Right atrium auricular region (tissue), 2 donors: Measurements from ENCODE around the gene COL12A1. TPM values are rescaled to one million over a fixed set of nuclear protein-coding genes. Genes with fewer than 3 reads are reported as not detected.
A peak's percentile ranks its signal among the peaks of the same experiment; 100 is the strongest.

Experiments used
- DNase-seq: peaks from one replicate; pipeline ENCODE4 v3.0.0-alpha.2; 2019; ENCODE audit warnings: low spot score
- H3K27ac ChIP-seq, 2 donors: fragments of 200-600 bp; sonication (generic); 1 replicate in 1 of 2; 2 replicates in 1 of 2; pipeline ENCODE4 v1.5.1; 2016 to 2019
- H3K27me3 ChIP-seq, 2 donors: fragments of 200-600 bp; sonication (generic); one replicate each; pipeline versions ENCODE4 v1.5.1 to v1.6.0; 2017 to 2019
- H3K36me3 ChIP-seq: fragments of 200-600 bp; sonication (generic); one replicate; pipeline ENCODE4 v1.5.1; 2016
- H3K4me1 ChIP-seq, 2 donors: fragments of 200-600 bp; sonication (generic); one replicate each; pipeline versions ENCODE4 v1.5.1 to v1.6.0; 2017 to 2019
- H3K4me3 ChIP-seq, 2 donors: fragments of 200-600 bp; sonication (generic); 1 replicate in 1 of 2; 2 replicates in 1 of 2; pipeline ENCODE4 v1.5.1; 2017 to 2019; ENCODE audit warnings: mild to moderate bottlenecking in 1 of 2, moderate library complexity in 1 of 2
- H3K9me3 ChIP-seq, 2 donors: fragments of 200-600 bp; sonication (generic); one replicate each; pipeline ENCODE4 v1.5.1; 2019
- total RNA-seq, 2 donors: library from RNA; depleted of rRNA; stranded (reverse); fragments of >200 nt; gene quantifications; one replicate each; pipeline ENCODE4 v1.1.0, GENCODE V29; 2016
- TF ChIP-seq, protein P1 (sequence below), 2 donors: fragments of 200-600 bp; sonication (generic); IDR thresholded peaks; one replicate each; pipeline ENCODE4 v1.5.1; 2019; ENCODE audit warnings: antibody characterized with exemption in 2 of 2

The COL12A1 gene
- total RNA-seq, 2 donors from 2014 or later = 28.6 to 29.7 TPM

DNA sequence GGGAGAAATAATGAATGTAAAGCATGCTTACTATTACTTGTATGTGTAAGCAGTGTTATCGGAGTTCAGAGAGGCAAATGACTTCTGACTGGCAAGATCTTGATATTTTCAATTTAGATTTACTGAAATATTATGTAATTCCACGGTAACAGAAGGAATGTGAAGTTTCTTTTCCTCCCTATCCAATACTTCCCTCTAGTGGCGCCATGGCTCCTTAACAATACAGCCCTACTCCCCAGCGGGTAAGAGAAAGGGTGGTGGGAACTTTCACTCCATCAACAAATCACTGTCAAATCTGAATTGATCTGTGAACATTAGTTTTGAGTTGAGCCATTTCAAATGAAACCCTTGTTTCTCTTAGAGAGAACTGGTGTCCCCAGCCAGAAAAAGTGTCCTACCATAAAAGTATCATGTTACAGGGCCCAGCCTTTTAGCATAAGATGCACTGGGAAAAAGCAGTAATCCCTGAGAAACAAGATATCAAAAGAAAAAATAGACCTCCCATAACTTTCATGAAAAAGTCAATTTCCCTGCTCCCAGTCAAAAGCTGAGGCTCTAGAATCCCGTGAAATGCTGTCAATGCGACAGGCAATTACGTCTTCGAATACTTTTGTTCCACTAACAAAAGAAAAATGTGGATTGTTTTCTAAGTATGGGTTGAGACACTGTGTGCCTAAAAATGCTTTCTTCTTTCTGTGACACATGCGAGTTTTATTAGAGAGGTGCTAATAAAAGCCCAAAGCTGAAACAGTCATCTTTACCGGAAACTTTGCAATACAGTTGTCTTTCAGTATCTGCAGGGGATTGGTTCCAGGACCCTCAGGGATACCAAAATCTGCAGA is 24.9 kb upstream of the COL12A1 start:
- Histone ChIP-seq H3K4me3 (no peak overlapping the region), H3K27ac (no peak overlapping the region), H3K4me1 (peaks cover 0 to 18% of the 10 kb centered on the region in 2 donors), H3K36me3 (no peaks in the 10 kb centered on the region), H3K9me3 (no peaks in the 10 kb centered on the region), H3K27me3 (no peaks in the 10 kb centered on the region)
- no peak for DNase-seq
- TF ChIP-seq, protein P1, sequence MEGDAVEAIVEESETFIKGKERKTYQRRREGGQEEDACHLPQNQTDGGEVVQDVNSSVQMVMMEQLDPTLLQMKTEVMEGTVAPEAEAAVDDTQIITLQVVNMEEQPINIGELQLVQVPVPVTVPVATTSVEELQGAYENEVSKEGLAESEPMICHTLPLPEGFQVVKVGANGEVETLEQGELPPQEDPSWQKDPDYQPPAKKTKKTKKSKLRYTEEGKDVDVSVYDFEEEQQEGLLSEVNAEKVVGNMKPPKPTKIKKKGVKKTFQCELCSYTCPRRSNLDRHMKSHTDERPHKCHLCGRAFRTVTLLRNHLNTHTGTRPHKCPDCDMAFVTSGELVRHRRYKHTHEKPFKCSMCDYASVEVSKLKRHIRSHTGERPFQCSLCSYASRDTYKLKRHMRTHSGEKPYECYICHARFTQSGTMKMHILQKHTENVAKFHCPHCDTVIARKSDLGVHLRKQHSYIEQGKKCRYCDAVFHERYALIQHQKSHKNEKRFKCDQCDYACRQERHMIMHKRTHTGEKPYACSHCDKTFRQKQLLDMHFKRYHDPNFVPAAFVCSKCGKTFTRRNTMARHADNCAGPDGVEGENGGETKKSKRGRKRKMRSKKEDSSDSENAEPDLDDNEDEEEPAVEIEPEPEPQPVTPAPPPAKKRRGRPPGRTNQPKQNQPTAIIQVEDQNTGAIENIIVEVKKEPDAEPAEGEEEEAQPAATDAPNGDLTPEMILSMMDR (IDR thresholded peaks at IDR 0.05) = peak; percentile 67 to 87

DNA sequence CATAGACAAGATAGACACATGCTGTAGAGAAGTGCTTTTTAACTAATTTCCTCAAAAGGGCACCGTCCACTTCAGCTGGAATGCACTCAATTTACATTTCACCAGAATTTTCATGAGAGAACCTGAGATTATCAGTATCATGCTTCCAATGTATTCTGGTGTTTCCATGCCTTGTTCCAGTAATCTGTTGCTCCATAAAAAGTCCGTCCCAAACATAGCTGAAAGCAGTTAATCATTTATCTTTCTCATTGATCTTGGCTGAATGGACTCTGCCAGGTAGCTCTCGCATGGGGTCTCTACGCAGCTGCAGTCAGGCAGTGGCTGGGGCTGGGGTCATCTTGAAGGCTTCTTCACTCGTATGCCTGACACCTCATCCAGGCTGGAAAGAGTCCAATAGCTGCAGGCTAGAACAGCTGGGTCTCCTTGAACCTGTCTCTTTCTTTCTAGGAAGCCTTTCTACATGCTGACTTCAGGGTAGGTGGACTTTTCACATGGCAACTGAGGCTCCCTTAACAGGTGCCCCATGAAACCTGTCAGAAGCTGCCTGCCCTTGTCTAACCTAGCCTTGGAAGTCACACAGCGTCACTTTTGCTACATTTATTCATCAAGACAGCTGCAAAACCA is 18.6 kb upstream of the COL12A1 start:
- H3K27me3 ChIP-seq = no peaks in the 10 kb centered on the region
- no peaks in the 10 kb centered on the region for H3K4me1 ChIP-seq
- no peak overlapping the region for H3K27ac ChIP-seq
- no peak overlapping the region for H3K4me3 ChIP-seq
- H3K36me3 ChIP-seq = no peaks in the 10 kb centered on the region
- no peak for DNase-seq
- TF ChIP-seq, protein P1 (IDR thresholded peaks at IDR 0.05) = no peak
- H3K9me3 ChIP-seq = no peaks in the 10 kb centered on the region

DNA sequence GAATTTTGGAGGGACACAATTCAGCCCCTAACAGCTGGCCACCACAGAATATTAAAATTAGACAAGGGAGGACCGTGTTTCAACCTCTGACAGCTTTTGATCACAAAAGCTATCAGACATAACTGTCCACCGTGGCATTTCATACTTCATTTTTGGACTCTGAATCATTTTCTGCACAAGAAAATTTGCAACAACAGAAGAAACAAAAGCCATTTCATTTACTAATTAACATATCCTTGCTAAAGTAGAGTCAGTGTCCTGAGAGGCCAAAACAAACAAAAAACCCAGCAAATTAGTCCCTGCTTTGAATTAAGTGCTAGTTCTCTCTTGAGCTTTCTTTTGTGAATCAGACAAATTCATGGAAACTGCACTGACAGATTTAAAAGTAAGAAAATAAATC is 17.6 kb upstream of the COL12A1 start:
- TF ChIP-seq, protein P1 (IDR thresholded peaks at IDR 0.05) = no peak
- Histone ChIP-seq H3K27ac (no peak overlapping the region), H3K36me3 (no peaks in the 10 kb centered on the region), H3K9me3 (no peaks in the 10 kb centered on the region), H3K27me3 (no peaks in the 10 kb centered on the region), H3K4me3 (no peak overlapping the region), H3K4me1 (no peaks in the 10 kb centered on the region)
- no peak for DNase-seq

DNA sequence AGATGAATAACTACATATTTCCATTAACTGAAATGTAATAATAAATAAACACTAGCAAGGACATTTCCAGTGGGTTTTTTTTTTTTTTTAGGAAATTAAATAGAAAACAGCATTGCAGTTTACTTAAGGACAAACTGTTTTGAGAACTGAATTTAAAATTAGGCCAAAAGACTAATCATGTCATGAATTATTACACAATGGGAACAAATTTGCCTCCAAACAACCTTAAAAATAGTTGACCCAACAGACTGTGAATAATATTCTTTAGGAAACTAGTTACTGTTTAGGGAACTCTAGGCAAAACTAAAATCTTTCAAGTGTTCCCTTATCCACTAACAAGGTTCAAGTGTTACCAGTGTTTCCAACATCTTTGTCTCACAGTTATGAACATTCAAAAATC is 16.4 kb upstream of the COL12A1 start:
- Histone ChIP-seq H3K9me3 (no peaks in the 10 kb centered on the region), H3K27me3 (no peaks in the 10 kb centered on the region), H3K4me3 (no peak overlapping the region), H3K4me1 (no peaks in the 10 kb centered on the region), H3K27ac (no peak overlapping the region), H3K36me3 (no peaks in the 10 kb centered on the region)
- no peak for DNase-seq
- TF ChIP-seq, protein P1 (IDR thresholded peaks at IDR 0.05) = no peak

DNA sequence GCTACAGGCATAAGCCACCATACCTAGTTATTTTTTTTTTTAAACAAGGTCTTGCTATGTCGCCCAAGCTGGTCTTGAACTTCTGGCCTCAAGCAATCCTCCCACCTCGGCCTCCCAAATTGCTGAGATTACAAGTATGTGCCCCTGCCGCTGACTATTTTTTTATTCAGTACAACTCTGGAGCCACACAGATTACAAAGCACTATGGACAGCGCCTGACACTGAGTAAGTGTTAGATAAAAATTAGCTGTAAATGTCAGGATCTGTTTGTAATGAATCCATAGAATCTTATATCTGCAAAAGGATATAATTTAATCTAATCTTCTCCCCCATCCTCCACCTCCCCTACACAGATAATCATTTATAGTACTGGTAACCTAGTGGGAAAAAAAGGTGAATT is 15.3 kb upstream of the COL12A1 start:
- TF ChIP-seq, protein P1 (IDR thresholded peaks at IDR 0.05) = no peak
- Histone ChIP-seq H3K4me3 (no peak overlapping the region), H3K36me3 (no peaks in the 10 kb centered on the region)

More for the DNA sequence above, 15.3 kb upstream of the COL12A1 start:
- Histone ChIP-seq H3K27ac (no peak overlapping the region), H3K9me3 (no peaks in the 10 kb centered on the region), H3K27me3 (no peaks in the 10 kb centered on the region), H3K4me1 (no peaks in the 10 kb centered on the region)
- DNase-seq = no peak
